VCaP (cell line): ENCODE results near the gene P4HB.

Experiments used
- H3K27ac ChIP-seq: fragments of 450-650 bp; 2 replicates; pipeline ENCODE4 v1.5.1; 2017
- TF ChIP-seq, protein P1 (sequence below): fragments of 450-650 bp; conservative IDR thresholded peaks from 2 replicates; pipeline ENCODE4 v1.5.1; 2017; ENCODE audit warnings: mild to moderate bottlenecking, moderate library complexity

P4HB gene

DNA sequence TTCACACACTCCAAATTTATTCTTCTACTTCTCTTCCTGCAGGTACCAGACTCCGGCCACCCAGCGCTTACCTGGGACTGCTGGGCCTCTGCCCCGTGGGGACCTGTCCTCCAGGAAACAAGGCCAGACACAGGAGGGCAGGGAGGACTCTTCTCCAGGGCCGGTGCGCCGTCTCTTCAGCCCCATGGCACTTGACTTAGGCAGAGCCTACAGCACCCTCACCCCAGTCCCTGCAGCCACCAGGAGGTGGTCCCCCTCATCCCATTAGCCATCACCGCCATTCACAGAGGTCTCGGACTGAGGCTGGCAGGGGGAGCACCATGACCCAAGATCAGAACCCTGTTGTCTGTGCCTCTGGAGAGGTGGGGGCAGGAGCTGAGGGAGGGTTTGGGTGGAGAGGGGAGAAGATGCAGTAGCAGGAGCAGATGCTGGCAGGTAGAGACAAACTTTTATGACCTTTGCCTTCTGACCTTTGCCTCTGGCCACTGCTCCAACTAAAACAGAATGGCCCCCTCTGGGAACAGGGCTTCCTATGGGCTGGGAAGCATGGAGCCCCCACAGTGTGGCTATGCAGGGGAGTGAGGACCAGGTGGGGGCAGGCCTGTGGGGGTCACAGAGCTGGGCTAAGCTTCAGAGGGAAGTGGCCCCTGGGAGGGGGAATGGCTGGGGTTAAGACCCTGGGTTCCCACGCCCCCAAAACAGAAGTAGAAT is 58.1 kb downstream of the P4HB start:
- TF ChIP-seq, protein P1, sequence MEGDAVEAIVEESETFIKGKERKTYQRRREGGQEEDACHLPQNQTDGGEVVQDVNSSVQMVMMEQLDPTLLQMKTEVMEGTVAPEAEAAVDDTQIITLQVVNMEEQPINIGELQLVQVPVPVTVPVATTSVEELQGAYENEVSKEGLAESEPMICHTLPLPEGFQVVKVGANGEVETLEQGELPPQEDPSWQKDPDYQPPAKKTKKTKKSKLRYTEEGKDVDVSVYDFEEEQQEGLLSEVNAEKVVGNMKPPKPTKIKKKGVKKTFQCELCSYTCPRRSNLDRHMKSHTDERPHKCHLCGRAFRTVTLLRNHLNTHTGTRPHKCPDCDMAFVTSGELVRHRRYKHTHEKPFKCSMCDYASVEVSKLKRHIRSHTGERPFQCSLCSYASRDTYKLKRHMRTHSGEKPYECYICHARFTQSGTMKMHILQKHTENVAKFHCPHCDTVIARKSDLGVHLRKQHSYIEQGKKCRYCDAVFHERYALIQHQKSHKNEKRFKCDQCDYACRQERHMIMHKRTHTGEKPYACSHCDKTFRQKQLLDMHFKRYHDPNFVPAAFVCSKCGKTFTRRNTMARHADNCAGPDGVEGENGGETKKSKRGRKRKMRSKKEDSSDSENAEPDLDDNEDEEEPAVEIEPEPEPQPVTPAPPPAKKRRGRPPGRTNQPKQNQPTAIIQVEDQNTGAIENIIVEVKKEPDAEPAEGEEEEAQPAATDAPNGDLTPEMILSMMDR: no peak

GRCh38 chr17:81801327-81801726 is 59.0 kb downstream of the P4HB start:
- H3K27ac ChIP-seq: no peak overlapping the region

More for the DNA sequence above, 58.1 kb downstream of the P4HB start:
- no peak overlapping the region for H3K27ac ChIP-seq

GRCh38 chr17:81794509-81794908 is 65.8 kb downstream of the P4HB start:
- no peak overlapping the region for H3K27ac ChIP-seq
- TF ChIP-seq, protein P1: no peak

More at GRCh38 chr17:81801327-81801726, 59.0 kb downstream of the P4HB start:
- TF ChIP-seq, protein P1: no peak

DNA sequence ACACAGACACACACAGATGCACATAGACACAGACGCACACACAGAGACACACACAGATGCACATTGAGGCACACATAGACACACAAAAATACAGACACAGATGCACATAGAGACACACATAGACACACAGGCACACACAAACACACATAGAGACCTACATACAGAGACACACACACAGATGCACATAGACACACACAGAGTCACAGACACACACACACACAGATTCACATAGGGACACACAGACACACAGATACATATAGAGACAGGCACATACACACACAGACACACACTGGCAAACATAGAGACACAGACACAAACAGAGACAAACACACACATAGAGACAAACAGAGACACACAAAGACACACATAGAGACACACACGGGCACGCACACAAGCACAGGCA is 66.3 kb downstream of the P4HB start:
- TF ChIP-seq, protein P1: no peak
- H3K27ac ChIP-seq: no peak overlapping the region
